Left ventricle myocardium inferior (tissue), 1 donor: ENCODE measurements around the gene RNF114. TPM values are rescaled to one million over a fixed set of nuclear protein-coding genes. Genes with fewer than 3 reads are reported as not detected.

Source experiments
- DNase-seq: peaks from one replicate; pipeline ENCODE4 v3.0.0-alpha.2; 2020
- H3K27ac ChIP-seq: fragments of 200-600 bp; replicated peaks from 2 replicates; pipeline ENCODE4 v1.8.0; 2021
- H3K27me3 ChIP-seq: fragments of 200-600 bp; 2 replicates; pipeline ENCODE4 v1.8.0; 2021; ENCODE audit warnings: low read depth
- H3K36me3 ChIP-seq: fragments of 200-600 bp; 2 replicates; pipeline ENCODE4 v1.8.0; 2021
- H3K4me1 ChIP-seq: fragments of 200-600 bp; 2 replicates; pipeline ENCODE4 v1.8.0; 2021
- H3K4me3 ChIP-seq: fragments of 200-600 bp; 2 replicates; pipeline ENCODE4 v1.8.0; 2021; ENCODE audit warnings: mild to moderate bottlenecking, moderate library complexity
- H3K9me3 ChIP-seq: fragments of 200-600 bp; replicated peaks from 2 replicates; pipeline ENCODE4 v1.8.0; 2021
- CTCF ChIP-seq: fragments of 200-600 bp; IDR thresholded peaks from 2 replicates; pipeline ENCODE4 v1.8.0; 2021; ENCODE audit warnings: antibody characterized with exemption, mild to moderate bottlenecking, borderline replicate concordance
- intact Hi-C: fragments of 100-400 bp; cut with micrococcal nuclease; formaldehyde crosslinking; loops from one replicate; pipeline ENCODE4 v1.11.0; 2022
- total RNA-seq: library from RNA; stranded (reverse); fragmentation: NEBNext Ultra II Directional; extraction: Animal tissue kit (Norgen Biotek cat#: 25700); gene quantifications from one replicate; pipeline ENCODE4 v1.2.1, GENCODE V29; 2021
- donor health status: DM: no; HTN: yes; CAD: no; lungs with severe emphysema.

RNF114 gene
- total RNA-seq, 1 donor from 2014 or later, result 50.8 TPM

- peak overlapping the region; percentile 94 for H3K27ac ChIP-seq
Measured at GRCh38 chr20:49906615-49907154, 29.5 kb upstream of the RNF114 start.

GRCh38 chr20:49907405-49908257 lies 28.6 kb upstream of the RNF114 start:
- Histone ChIP-seq H3K4me1 (peaks cover 64% of the 10 kb centered on the region), H3K27me3 (no peaks in the 10 kb centered on the region), H3K36me3 (peaks cover 42% of the 10 kb centered on the region), H3K9me3 (no peaks in the 10 kb centered on the region), H3K27ac (peak overlapping the region; percentile 94), H3K4me3 (no peak overlapping the region)
- no peak for TF ChIP-seq CTCF
- DNase-seq, result no peak
- intact Hi-C loops, result no loop called here

More at GRCh38 chr20:49906615-49907154, 29.5 kb upstream of the RNF114 start:
- peaks cover 42% of the 10 kb centered on the region for H3K36me3 ChIP-seq
- no peak for TF ChIP-seq CTCF
- H3K9me3 ChIP-seq, result no peaks in the 10 kb centered on the region
- no peak overlapping the region for H3K4me3 ChIP-seq
- H3K4me1 ChIP-seq, result peaks cover 56% of the 10 kb centered on the region
- intact Hi-C loops, result no loop called here
- DNase-seq, result no peak
- H3K27me3 ChIP-seq, result no peaks in the 10 kb centered on the region

GRCh38 chr20:49908258-49908565 lies 28.0 kb upstream of the RNF114 start:
- H3K27me3 ChIP-seq, result no peaks in the 10 kb centered on the region
- H3K27ac ChIP-seq, result peak overlapping the region; percentile 94
- DNase-seq, result no peak
- peaks cover 42% of the 10 kb centered on the region for H3K36me3 ChIP-seq
- intact Hi-C loops, result no loop called here
- peaks cover 70% of the 10 kb centered on the region for H3K4me1 ChIP-seq
- no peaks in the 10 kb centered on the region for H3K9me3 ChIP-seq
- TF ChIP-seq CTCF, result no peak
- H3K4me3 ChIP-seq, result no peak overlapping the region

DNA sequence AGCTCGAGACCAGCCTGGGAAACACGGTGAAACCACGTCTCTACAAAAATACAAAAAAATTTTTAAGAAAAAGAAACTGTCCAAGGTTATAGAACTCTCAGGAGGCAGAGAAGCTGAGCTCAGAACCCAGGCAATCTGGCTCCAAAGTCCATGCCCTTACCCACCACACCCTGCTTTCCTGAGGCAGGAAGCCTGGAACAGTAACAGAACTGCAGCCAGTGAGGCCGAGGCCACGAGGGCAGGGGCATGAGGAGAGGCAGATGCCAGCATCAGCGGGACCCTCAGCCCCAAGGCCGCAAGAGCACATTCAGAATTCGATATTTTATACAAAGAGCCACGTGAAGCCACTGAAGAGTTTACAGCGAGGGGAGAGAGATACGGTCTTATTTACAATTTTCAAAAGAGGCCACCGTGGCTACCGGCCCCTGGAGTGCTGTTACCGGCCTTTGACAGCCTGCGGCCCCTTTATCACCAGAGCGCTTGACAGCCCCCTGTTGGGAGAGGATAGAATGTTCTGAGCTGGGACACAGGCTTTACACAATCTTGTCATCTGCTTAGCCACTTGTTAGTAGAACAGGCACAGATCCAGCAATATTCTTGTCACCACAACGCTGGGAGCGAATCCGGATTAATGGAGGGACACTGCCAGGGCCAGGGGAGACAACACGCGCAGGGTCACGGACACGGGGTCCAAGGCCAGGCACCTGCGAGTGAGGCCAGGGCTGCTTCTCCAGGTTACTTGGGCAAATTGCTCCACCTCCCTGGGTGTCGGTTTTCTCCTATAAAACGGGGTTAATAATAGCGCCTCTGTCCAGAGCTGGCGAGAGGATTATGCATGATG lies 26.5 kb upstream of the RNF114 start:
- no peak for DNase-seq

More for the DNA sequence above, 26.5 kb upstream of the RNF114 start:
- Histone ChIP-seq H3K27ac (peak overlapping the region; percentile 94), H3K4me3 (peak overlapping the region; percentile 44), H3K27me3 (no peaks in the 10 kb centered on the region), H3K9me3 (no peaks in the 10 kb centered on the region), H3K4me1 (peaks cover 85% of the 10 kb centered on the region), H3K36me3 (peaks cover 33% of the 10 kb centered on the region)
- intact Hi-C loops, result no loop called here
- TF ChIP-seq CTCF, result peak; percentile 63
